GM12878 (cell line): ENCODE measurements around the gene MAN2A2. TPM values are rescaled to one million over a fixed set of nuclear protein-coding genes. Genes with fewer than 3 reads are reported as not detected.

ENCODE experiments used
- BHLHE40 ChIP-seq, 2 experiments: fragments of 450-650 bp in 1 of 2; IDR thresholded peaks; 2 replicates each; pipeline ENCODE4 v1.6.1; 2011 to 2017; ENCODE audit warnings: low read depth in 2 of 2, borderline replicate concordance in 1 of 2, improper control_type of control experiment in 1 of 2, low read length in 1 of 2, mild to moderate bottlenecking in 1 of 2
- BRCA1 ChIP-seq: IDR thresholded peaks from 2 replicates; pipeline ENCODE4 v1.6.1; 2011; ENCODE audit warnings: low read depth, low read length, improper control_type of control experiment
- CHD1 ChIP-seq: IDR thresholded peaks from 2 replicates; pipeline ENCODE4 v1.6.1; 2012; ENCODE audit warnings: low read depth, low read length, improper control_type of control experiment
- CREM ChIP-seq: IDR thresholded peaks from 2 replicates; pipeline ENCODE4 v1.6.1; 2014; ENCODE audit warnings: antibody characterized with exemption, low read depth
- CTCF ChIP-seq, 3 experiments: IDR thresholded peaks in 2 of 3; conservative IDR thresholded peaks in 1 of 3; 2 replicates each; pipeline ENCODE4 v1.5.1; 2011; ENCODE audit warnings: low read depth in 3 of 3, low read length in 3 of 3, mild to moderate bottlenecking in 3 of 3, control low read depth in 2 of 3, moderate library complexity in 2 of 3, inconsistent platforms in 1 of 3, mixed read lengths in 1 of 3; ENCODE audit not compliant: control insufficient read depth in 2 of 3, insufficient read depth in 1 of 3; ENCODE audit errors: extremely low read depth in 1 of 3
- EGR1 ChIP-seq, 2 experiments: IDR thresholded peaks; 1 replicate in 1 of 2; 2 replicates in 1 of 2; pipeline ENCODE4 v1.6.1; 2011 to 2012; ENCODE audit warnings: low read depth in 2 of 2, low read length in 2 of 2, borderline replicate concordance in 1 of 2, mild to moderate bottlenecking in 1 of 2, moderate library complexity in 1 of 2
- FOXK2 ChIP-seq: fragments of 450-650 bp; IDR thresholded peaks from 2 replicates; pipeline ENCODE4 v1.6.1; 2017; ENCODE audit warnings: mild to moderate bottlenecking, moderate library complexity
- GABPA ChIP-seq: IDR thresholded peaks from 2 replicates; pipeline ENCODE4 v1.6.1; 2014; ENCODE audit warnings: antibody characterized with exemption, low read depth, mild to moderate bottlenecking, inconsistent platforms
- HCFC1 ChIP-seq: fragments of 150-350 bp; IDR thresholded peaks from 2 replicates; pipeline ENCODE4 v1.6.1; 2014; ENCODE audit warnings: low read length
- HDGF ChIP-seq: fragments of 450-650 bp; IDR thresholded peaks from 2 replicates; pipeline ENCODE4 v1.6.1; 2016; ENCODE audit warnings: antibody characterized with exemption
- KLF5 ChIP-seq: fragments of 450-650 bp; IDR thresholded peaks from 2 replicates; pipeline ENCODE4 v1.6.1; 2014; ENCODE audit warnings: mild to moderate bottlenecking; ENCODE audit not compliant: partially characterized antibody
- RFX5 ChIP-seq: IDR thresholded peaks from 2 replicates; pipeline ENCODE4 v1.6.1; 2011; ENCODE audit warnings: low read depth, low read length, improper control_type of control experiment
- SMARCA5 ChIP-seq: fragments of 450-650 bp; IDR thresholded peaks from 2 replicates; pipeline ENCODE4 v1.6.1; 2017; ENCODE audit warnings: mild to moderate bottlenecking
- SREBF2 ChIP-seq: IDR thresholded peaks from 2 replicates; pipeline ENCODE4 v1.6.1; 2012; ENCODE audit warnings: mild to moderate bottlenecking, low read length
- SRF ChIP-seq, 2 experiments: IDR thresholded peaks; 2 replicates each; pipeline ENCODE4 v1.6.1; 2011; ENCODE audit warnings: low read depth in 2 of 2, low read length in 2 of 2, mild to moderate bottlenecking in 1 of 2, moderate library complexity in 1 of 2
- STAT1 ChIP-seq: fragments of 450-650 bp; conservative IDR thresholded peaks from 2 replicates; pipeline ENCODE4 v1.6.1; 2014; ENCODE audit warnings: antibody characterized with exemption, mild to moderate bottlenecking
- SUZ12 ChIP-seq: fragments of 200-600 bp; sonication (generic); IDR thresholded peaks from one replicate; pipeline ENCODE4 v1.6.1; 2018; ENCODE audit warnings: antibody characterized with exemption, mild to moderate bottlenecking; ENCODE audit not compliant: unreplicated experiment
- TCF12 ChIP-seq: IDR thresholded peaks from 2 replicates; pipeline ENCODE4 v1.6.1; 2011; ENCODE audit warnings: low read depth, mild to moderate bottlenecking, low read length
- TCF3 ChIP-seq: IDR thresholded peaks from 2 replicates; pipeline ENCODE4 v1.6.1; 2012; ENCODE audit warnings: low read depth, mild to moderate bottlenecking, low read length, borderline replicate concordance; ENCODE audit not compliant: insufficient read depth
- YY1 ChIP-seq: IDR thresholded peaks from 2 replicates; pipeline ENCODE4 v1.6.1; 2011; ENCODE audit warnings: low read depth, mild to moderate bottlenecking, low read length
- polyA plus RNA-seq, 11 experiments: library from polyadenylated mRNA; depleted of rRNA in 4 of 11; unstranded in 6 of 11; stranded (reverse) in 5 of 11; fragments of >200 nt; fragmentation: Nextera tagmentation in 4 of 11; fragmentation: Illumina TruSeq in 1 of 11; extraction: Ambion mirVana in 4 of 11; extraction: Trizol in 1 of 11; gene quantifications; 1 replicate in 1 of 11; 2 replicates in 10 of 11; pipeline versions ENCODE4 v1.2.1 to v1.2.3, GENCODE V29; 2011 to 2016; ENCODE audit warnings: inconsistent platforms in 2 of 11, missing spikeins in 2 of 11, low read depth in 1 of 11
- total RNA-seq, 4 experiments: library from RNA; depleted of rRNA in 3 of 4; stranded (reverse); fragments of >200 nt in 3 of 4; fragmentation: Illumina TruSeq in 1 of 4; extraction: Trizol in 1 of 4; gene quantifications; 2 replicates each; pipeline versions ENCODE4 v1.2.1 to v1.2.3, GENCODE V29; 2013 to 2021
- TF ChIP-seq, protein P1 (sequence below): fragments of 450-650 bp; IDR thresholded peaks from 2 replicates; pipeline ENCODE4 v1.6.1; 2018; ENCODE audit warnings: mild to moderate bottlenecking, low read depth, moderate library complexity; ENCODE audit not compliant: partially characterized antibody
- TF ChIP-seq, protein P2 (sequence below): IDR thresholded peaks from 2 replicates; pipeline ENCODE4 v1.6.1; 2012; ENCODE audit warnings: low read depth, low read length, improper control_type of control experiment
- TF ChIP-seq, protein P3 (sequence below): fragments of 450-650 bp; IDR thresholded peaks from 2 replicates; pipeline ENCODE4 v1.6.1; 2016; ENCODE audit warnings: mild to moderate bottlenecking

Gene MAN2A2
- total and polyA plus RNA-seq, 10 of the 15 experiments (the other 5 are each of a cell fraction or from before 2014, with no cell fraction given) = 4.2 to 79.4 (median 23.2) TPM

DNA sequence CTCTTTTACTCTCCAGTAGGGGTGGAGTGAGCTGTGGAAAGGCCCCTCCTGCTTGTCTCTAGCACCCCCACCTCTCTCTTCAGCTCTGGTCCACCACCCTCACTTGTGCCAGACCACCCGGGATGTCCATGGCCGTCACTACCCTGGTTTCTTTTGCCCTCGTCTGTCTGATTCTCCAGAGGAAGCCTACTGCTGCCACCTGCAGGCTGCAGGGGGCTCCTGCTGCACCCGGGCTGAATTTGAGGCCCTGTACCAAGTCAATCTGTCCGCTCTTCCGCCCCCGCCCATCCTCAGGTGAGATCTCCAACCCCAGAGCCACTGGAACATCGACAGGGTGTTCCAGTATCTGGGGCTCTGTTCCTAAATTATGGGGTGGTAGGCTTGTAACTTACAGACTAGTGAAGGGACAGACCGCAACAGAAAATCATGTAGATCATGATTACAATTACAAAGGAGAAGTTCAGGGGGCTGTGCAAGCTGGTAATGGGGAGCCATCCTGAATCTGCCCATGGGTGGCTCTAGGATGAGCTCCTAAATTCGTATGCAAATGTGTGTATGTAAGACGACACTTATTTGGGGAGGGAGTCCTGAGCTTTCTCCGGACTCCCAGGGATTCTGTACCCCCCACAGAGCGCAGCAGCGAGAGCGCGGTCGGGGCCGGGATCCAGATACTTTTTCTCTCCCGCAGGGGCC lies 31.3 kb downstream of the MAN2A2 start (continued):
- TF ChIP-seq BHLHE40 (IDR thresholded peaks at IDR 0.05; ENCODE audit: borderline replicate concordance in 1 of 2, low read depth in 2 of 2, low read length in 1 of 2) (peak in 1 of 2 experiments; percentile 50; a peak in 2 of 4 replicates), TCF3 (no peak), TCF12 (0 out of 2 replicates have a peak, but pooled peaks have one; percentile 40), CTCF (IDR thresholded peaks at IDR 0.05 in 2 of 3, conservative IDR thresholded peaks at IDR 0.05 in 1 of 3; ENCODE audit: control insufficient read depth in 2 of 3, extremely low read depth in 1 of 3, insufficient read depth in 1 of 3, low read depth in 3 of 3, low read length in 3 of 3) (peak; percentile 94 to 98 (median 97)), BRCA1 (no peak), SUZ12 (no peak), YY1 (peak; percentile 79), HCFC1 (0 out of 2 replicates have a peak, but pooled peaks have one; percentile 30), HDGF (peak; percentile 53; the same call in 1 of the 2 replicates), EGR1 (IDR thresholded peaks at IDR 0.05; ENCODE audit: borderline replicate concordance in 1 of 2, low read depth in 2 of 2, low read length in 2 of 2) (peak in 1 of 2 experiments; percentile 91; a peak in 2 of 3 replicates), CREM (peak; percentile 29; the same call in 1 of the 2 replicates), SMARCA5 (peak; percentile 82; the same call in 1 of the 2 replicates), KLF5 (peak; percentile 25), STAT1 (no peak), CHD1 (no peak), RFX5 (no peak), GABPA (no peak), FOXK2 (no peak), SREBF2 (no peak), SRF (IDR thresholded peaks at IDR 0.05; ENCODE audit: low read depth in 2 of 2, low read length in 2 of 2) (0 out of 4 replicates have a peak, but pooled peaks of 1 of the 2 experiments have one; percentile 37)
- TF ChIP-seq, protein P1, sequence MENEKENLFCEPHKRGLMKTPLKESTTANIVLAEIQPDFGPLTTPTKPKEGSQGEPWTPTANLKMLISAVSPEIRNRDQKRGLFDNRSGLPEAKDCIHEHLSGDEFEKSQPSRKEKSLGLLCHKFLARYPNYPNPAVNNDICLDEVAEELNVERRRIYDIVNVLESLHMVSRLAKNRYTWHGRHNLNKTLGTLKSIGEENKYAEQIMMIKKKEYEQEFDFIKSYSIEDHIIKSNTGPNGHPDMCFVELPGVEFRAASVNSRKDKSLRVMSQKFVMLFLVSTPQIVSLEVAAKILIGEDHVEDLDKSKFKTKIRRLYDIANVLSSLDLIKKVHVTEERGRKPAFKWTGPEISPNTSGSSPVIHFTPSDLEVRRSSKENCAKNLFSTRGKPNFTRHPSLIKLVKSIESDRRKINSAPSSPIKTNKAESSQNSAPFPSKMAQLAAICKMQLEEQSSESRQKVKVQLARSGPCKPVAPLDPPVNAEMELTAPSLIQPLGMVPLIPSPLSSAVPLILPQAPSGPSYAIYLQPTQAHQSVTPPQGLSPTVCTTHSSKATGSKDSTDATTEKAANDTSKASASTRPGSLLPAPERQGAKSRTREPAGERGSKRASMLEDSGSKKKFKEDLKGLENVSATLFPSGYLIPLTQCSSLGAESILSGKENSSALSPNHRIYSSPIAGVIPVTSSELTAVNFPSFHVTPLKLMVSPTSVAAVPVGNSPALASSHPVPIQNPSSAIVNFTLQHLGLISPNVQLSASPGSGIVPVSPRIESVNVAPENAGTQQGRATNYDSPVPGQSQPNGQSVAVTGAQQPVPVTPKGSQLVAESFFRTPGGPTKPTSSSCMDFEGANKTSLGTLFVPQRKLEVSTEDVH = no peak
- TF ChIP-seq, protein P2, sequence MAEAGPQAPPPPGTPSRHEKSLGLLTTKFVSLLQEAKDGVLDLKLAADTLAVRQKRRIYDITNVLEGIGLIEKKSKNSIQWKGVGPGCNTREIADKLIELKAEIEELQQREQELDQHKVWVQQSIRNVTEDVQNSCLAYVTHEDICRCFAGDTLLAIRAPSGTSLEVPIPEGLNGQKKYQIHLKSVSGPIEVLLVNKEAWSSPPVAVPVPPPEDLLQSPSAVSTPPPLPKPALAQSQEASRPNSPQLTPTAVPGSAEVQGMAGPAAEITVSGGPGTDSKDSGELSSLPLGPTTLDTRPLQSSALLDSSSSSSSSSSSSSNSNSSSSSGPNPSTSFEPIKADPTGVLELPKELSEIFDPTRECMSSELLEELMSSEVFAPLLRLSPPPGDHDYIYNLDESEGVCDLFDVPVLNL = no peak
- TF ChIP-seq, protein P3, sequence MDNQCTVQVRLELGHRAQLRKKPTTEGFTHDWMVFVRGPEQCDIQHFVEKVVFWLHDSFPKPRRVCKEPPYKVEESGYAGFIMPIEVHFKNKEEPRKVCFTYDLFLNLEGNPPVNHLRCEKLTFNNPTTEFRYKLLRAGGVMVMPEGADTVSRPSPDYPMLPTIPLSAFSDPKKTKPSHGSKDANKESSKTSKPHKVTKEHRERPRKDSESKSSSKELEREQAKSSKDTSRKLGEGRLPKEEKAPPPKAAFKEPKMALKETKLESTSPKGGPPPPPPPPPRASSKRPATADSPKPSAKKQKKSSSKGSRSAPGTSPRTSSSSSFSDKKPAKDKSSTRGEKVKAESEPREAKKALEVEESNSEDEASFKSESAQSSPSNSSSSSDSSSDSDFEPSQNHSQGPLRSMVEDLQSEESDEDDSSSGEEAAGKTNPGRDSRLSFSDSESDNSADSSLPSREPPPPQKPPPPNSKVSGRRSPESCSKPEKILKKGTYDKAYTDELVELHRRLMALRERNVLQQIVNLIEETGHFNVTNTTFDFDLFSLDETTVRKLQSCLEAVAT = no peak
